SK-N-SH (cell line): ENCODE results near the gene TEX44. TPM values are rescaled to one million over a fixed set of nuclear protein-coding genes. Genes with fewer than 3 reads are reported as not detected.

Experiments used
- CTCF ChIA-PET: fragments of 300-600, 350-600 bp; formaldehyde crosslinking; extraction: SDS; loops from one replicate; lab custom pipeline; 2021; lab: Yijun Ruan, JAX
- POLR2A ChIA-PET: fragments of 350-600 bp; sonication (Branson Sonifier 250); formaldehyde crosslinking; extraction: SDS; loops from one replicate; lab custom pipeline; 2020; ENCODE audit warnings: antibody characterized with exemption, inconsistent platforms; lab: Yijun Ruan, JAX
- DNase-seq: peaks from one replicate; pipeline ENCODE4 v3.0.0; 2012
- H2AFZ ChIP-seq: fragments of 200-600 bp; sonication (generic); 2 replicates; pipeline ENCODE4 v1.8.1; 2016; ENCODE audit warnings: antibody characterized with exemption, mild to moderate bottlenecking, low read depth
- H3F3A ChIP-seq: fragments of 200-600 bp; sonication (generic); replicated peaks from 2 replicates; pipeline ENCODE3; 2016; ENCODE audit warnings: antibody characterized with exemption, mild to moderate bottlenecking; ENCODE audit not compliant: insufficient read depth
- H3K27ac ChIP-seq, 2 experiments: fragments of 200-500 bp in 1 of 2; fragments of 200-600 bp in 1 of 2; sonication (Bioruptor generic) in 1 of 2; sonication (generic), shearing (Covaris generic) in 1 of 2; 2 replicates each; pipeline versions ENCODE4 v1.5.1 to v1.6.1; 2014 to 2016; ENCODE audit warnings: low read depth in 2 of 2, inconsistent platforms in 1 of 2, low read length in 1 of 2, mild to moderate bottlenecking in 1 of 2, mixed read lengths in 1 of 2
- H3K27me3 ChIP-seq: fragments of 200-600 bp; sonication (generic), shearing (Covaris generic); 2 replicates; pipeline ENCODE4 v1.6.1; 2016; ENCODE audit warnings: mixed run types; ENCODE audit not compliant: insufficient read depth
- H3K36me3 ChIP-seq, 2 experiments: fragments of 200-500 bp in 1 of 2; fragments of 200-600 bp in 1 of 2; sonication (Bioruptor generic) in 1 of 2; sonication (generic) in 1 of 2; replicated peaks in 1 of 2; 2 replicates each; pipeline versions ENCODE3 to v1.5.1; 2014 to 2016; ENCODE audit warnings: low read length in 1 of 2, mild to moderate bottlenecking in 1 of 2; ENCODE audit not compliant: insufficient read depth in 2 of 2, control insufficient read depth in 1 of 2
- H3K4me1 ChIP-seq, 2 experiments: fragments of 200-500 bp in 1 of 2; fragments of 200-600 bp in 1 of 2; sonication (Bioruptor generic) in 1 of 2; sonication (generic), shearing (Covaris generic) in 1 of 2; 2 replicates each; pipeline versions ENCODE4 v1.5.1 to v1.6.1; 2014 to 2016; ENCODE audit warnings: low read depth in 1 of 2, low read length in 1 of 2, mixed run types in 1 of 2; ENCODE audit not compliant: insufficient read depth in 2 of 2, control insufficient read depth in 1 of 2
- H3K4me2 ChIP-seq: fragments of 200-600 bp; sonication (generic), shearing (Covaris generic); 2 replicates; pipeline ENCODE4 v1.6.1; 2017; ENCODE audit warnings: mixed run types
- H3K4me3 ChIP-seq, 2 experiments: fragments of 200-500 bp in 1 of 2; fragments of 200-600 bp in 1 of 2; sonication (Bioruptor generic) in 1 of 2; sonication (generic), shearing (Covaris generic) in 1 of 2; 2 replicates each; pipeline versions ENCODE4 v1.5.1 to v1.8.1; 2014 to 2016; ENCODE audit warnings: low read depth in 2 of 2, inconsistent platforms in 1 of 2, low read length in 1 of 2, mild to moderate bottlenecking in 1 of 2, mixed read lengths in 1 of 2, moderate library complexity in 1 of 2
- H3K79me2 ChIP-seq: fragments of 200-600 bp; sonication (generic); 2 replicates; pipeline ENCODE4 v1.8.1; 2017; ENCODE audit warnings: mild to moderate bottlenecking; ENCODE audit not compliant: insufficient read depth
- H3K9ac ChIP-seq: fragments of 200-600 bp; sonication (generic); 2 replicates; pipeline ENCODE4 v1.6.1; 2017; ENCODE audit warnings: mixed run types
- H3K9me2 ChIP-seq: fragments of 200-600 bp; sonication (generic); 2 replicates; pipeline ENCODE4 v1.6.1; 2017; ENCODE audit warnings: mixed run types
- H3K9me3 ChIP-seq: fragments of 200-600 bp; sonication (generic); 2 replicates; pipeline ENCODE4 v1.6.1; 2017; ENCODE audit warnings: mixed run types, mild to moderate bottlenecking, moderate library complexity
- H4K20me1 ChIP-seq: fragments of 200-600 bp; sonication (generic); 2 replicates; pipeline ENCODE4 v1.6.1; 2017; ENCODE audit warnings: mild to moderate bottlenecking, mixed run types; ENCODE audit not compliant: insufficient read depth
- CTCF ChIP-seq: fragments of 200-600 bp; sonication (generic); IDR thresholded peaks from 2 replicates; pipeline ENCODE4 v1.6.1; 2017; ENCODE audit warnings: antibody characterized with exemption, mild to moderate bottlenecking, moderate library complexity
- ELF1 ChIP-seq: IDR thresholded peaks from 2 replicates; pipeline ENCODE4 v1.4.0; 2012
- EP300 ChIP-seq, 2 experiments: IDR thresholded peaks; 2 replicates each; pipeline versions ENCODE4 v1.4.0 to v1.6.1; 2012; ENCODE audit warnings: borderline replicate concordance in 1 of 2, low read depth in 1 of 2, low read length in 1 of 2
- FOXM1 ChIP-seq: IDR thresholded peaks from 2 replicates; pipeline ENCODE4 v1.4.0; 2012; ENCODE audit warnings: low read depth, mild to moderate bottlenecking
- GABPA ChIP-seq: IDR thresholded peaks from 2 replicates; pipeline ENCODE4 v1.4.0; 2012; ENCODE audit warnings: low read depth, mild to moderate bottlenecking
- IRF3 ChIP-seq: fragments of 150-350 bp; IDR thresholded peaks from 2 replicates; pipeline ENCODE4 v1.6.1; 2016; ENCODE audit warnings: mild to moderate bottlenecking, low read depth, low read length
- MAX ChIP-seq: IDR thresholded peaks from 2 replicates; pipeline ENCODE4 v1.4.0; 2012; ENCODE audit warnings: low read depth
- MEF2A ChIP-seq: IDR thresholded peaks from 2 replicates; pipeline ENCODE4 v1.4.0; 2012; ENCODE audit warnings: low read depth, borderline replicate concordance
- NRF1 ChIP-seq: IDR thresholded peaks from 2 replicates; pipeline ENCODE4 v1.6.1; 2012; ENCODE audit warnings: low read depth, mild to moderate bottlenecking, low read length
- RAD21 ChIP-seq: IDR thresholded peaks from 2 replicates; pipeline ENCODE4 v1.6.1; 2012; ENCODE audit warnings: mild to moderate bottlenecking, low read length
- RCOR1 ChIP-seq: fragments of 150-350 bp; IDR thresholded peaks from 2 replicates; pipeline ENCODE4 v1.6.1; 2017; ENCODE audit warnings: antibody characterized with exemption, low read length
- RXRA ChIP-seq: IDR thresholded peaks from 2 replicates; pipeline ENCODE4 v1.4.0; 2012; ENCODE audit warnings: low read depth, mild to moderate bottlenecking, borderline replicate concordance
- SIN3A ChIP-seq: IDR thresholded peaks from 2 replicates; pipeline ENCODE4 v1.6.1; 2012; ENCODE audit warnings: low read depth, mild to moderate bottlenecking, low read length, moderate library complexity, borderline replicate concordance
- SMC3 ChIP-seq: IDR thresholded peaks from 2 replicates; pipeline ENCODE4 v1.6.1; 2012; ENCODE audit warnings: low read depth, low read length, improper control_type of control experiment
- TCF12 ChIP-seq: IDR thresholded peaks from 2 replicates; pipeline ENCODE4 v1.4.0; 2012
- TEAD4 ChIP-seq: IDR thresholded peaks from 2 replicates; pipeline ENCODE4 v1.4.0; 2012; ENCODE audit warnings: mild to moderate bottlenecking, borderline replicate concordance; ENCODE audit not compliant: insufficient read depth
- WGBS: methylation state at CpG from one replicate; pipeline ENCODE4 v1.1.6; 2017; ENCODE audit warnings: low lambda C conversion rate; 5-methylcytosine and 5-hydroxymethylcytosine counted together
- polyA plus RNA-seq, 3 experiments: library from polyadenylated mRNA; depleted of rRNA; stranded (reverse); fragments of >200 nt; gene quantifications; 2 replicates each; pipeline ENCODE4 v1.2.3, GENCODE V29; 2012
- TF ChIP-seq, protein P1 (sequence below): IDR thresholded peaks from 2 replicates; pipeline ENCODE4 v1.4.0; 2012; ENCODE audit warnings: low read depth, borderline replicate concordance
- TF ChIP-seq, protein P2 (sequence below): IDR thresholded peaks from 2 replicates; pipeline ENCODE4 v1.6.1; 2012; ENCODE audit warnings: mild to moderate bottlenecking, low read depth, low read length, moderate library complexity

TEX44 gene
- polyA plus RNA-seq, 1 of the 3 experiments (the other 2 are of a cell fraction) = not detected

DNA sequence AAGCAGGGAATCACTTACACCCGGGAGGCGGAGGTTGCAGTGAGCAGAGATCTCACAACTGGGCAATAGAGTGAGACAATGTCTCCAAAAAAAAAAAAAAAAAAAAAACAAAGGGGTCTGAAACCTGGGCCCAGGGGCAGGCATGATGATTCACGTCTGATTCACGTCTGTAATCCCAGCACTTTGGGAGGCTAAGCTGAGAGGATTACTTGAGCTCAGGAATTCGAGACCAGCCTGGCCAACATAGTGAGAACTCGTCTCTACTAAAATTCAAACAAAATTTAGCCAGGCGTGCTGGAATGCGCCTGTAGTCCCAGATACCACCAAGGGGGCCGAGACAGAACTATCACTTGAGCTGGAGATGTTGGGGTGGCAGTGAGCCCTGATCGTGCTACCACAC is 30.3 kb downstream of the TEX44 start:
- no peaks in the 10 kb centered on the region for H3K27me3 ChIP-seq
- TF ChIP-seq NRF1 (no peak), CTCF (no peak), GABPA (no peak), SMC3 (no peak), MEF2A (no peak), FOXM1 (no peak), RCOR1 (no peak), IRF3 (no peak), TEAD4 (no peak), ELF1 (no peak), EP300 (IDR thresholded peaks at IDR 0.05; ENCODE audit: borderline replicate concordance in 1 of 2, low read depth in 1 of 2, low read length in 1 of 2) (no peak), TCF12 (no peak), MAX (no peak), RXRA (no peak), SIN3A (no peak), RAD21 (no peak)
- TF ChIP-seq, protein P1, sequence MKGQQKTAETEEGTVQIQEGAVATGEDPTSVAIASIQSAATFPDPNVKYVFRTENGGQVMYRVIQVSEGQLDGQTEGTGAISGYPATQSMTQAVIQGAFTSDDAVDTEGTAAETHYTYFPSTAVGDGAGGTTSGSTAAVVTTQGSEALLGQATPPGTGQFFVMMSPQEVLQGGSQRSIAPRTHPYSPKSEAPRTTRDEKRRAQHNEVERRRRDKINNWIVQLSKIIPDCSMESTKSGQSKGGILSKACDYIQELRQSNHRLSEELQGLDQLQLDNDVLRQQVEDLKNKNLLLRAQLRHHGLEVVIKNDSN = no peak
- TF ChIP-seq, protein P2, sequence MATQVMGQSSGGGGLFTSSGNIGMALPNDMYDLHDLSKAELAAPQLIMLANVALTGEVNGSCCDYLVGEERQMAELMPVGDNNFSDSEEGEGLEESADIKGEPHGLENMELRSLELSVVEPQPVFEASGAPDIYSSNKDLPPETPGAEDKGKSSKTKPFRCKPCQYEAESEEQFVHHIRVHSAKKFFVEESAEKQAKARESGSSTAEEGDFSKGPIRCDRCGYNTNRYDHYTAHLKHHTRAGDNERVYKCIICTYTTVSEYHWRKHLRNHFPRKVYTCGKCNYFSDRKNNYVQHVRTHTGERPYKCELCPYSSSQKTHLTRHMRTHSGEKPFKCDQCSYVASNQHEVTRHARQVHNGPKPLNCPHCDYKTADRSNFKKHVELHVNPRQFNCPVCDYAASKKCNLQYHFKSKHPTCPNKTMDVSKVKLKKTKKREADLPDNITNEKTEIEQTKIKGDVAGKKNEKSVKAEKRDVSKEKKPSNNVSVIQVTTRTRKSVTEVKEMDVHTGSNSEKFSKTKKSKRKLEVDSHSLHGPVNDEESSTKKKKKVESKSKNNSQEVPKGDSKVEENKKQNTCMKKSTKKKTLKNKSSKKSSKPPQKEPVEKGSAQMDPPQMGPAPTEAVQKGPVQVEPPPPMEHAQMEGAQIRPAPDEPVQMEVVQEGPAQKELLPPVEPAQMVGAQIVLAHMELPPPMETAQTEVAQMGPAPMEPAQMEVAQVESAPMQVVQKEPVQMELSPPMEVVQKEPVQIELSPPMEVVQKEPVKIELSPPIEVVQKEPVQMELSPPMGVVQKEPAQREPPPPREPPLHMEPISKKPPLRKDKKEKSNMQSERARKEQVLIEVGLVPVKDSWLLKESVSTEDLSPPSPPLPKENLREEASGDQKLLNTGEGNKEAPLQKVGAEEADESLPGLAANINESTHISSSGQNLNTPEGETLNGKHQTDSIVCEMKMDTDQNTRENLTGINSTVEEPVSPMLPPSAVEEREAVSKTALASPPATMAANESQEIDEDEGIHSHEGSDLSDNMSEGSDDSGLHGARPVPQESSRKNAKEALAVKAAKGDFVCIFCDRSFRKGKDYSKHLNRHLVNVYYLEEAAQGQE = no peak
- H2AFZ ChIP-seq = no peak overlapping the region
- CTCF ChIA-PET = interaction anchor here (0.9 to 1.2 kb wide), 5 partner anchors 9 to 64 kb away, joined by 3 to 4 read pairs (median 3); no protein-coding TSS in a partner anchor
- WGBS = 80% methylated on average over 8 of the region's 10 CpGs
- no peak overlapping the region for H3K27ac ChIP-seq
- H3K9me2 ChIP-seq = no peaks in the 10 kb centered on the region
- no peaks in the 10 kb centered on the region for H3K79me2 ChIP-seq
- H3K4me3 ChIP-seq = no peak overlapping the region
- H3F3A ChIP-seq = no peaks in the 10 kb centered on the region
- H3K4me1 ChIP-seq = no peaks in the 10 kb centered on the region
- H3K9me3 ChIP-seq = no peaks in the 10 kb centered on the region
- no peak overlapping the region for H3K4me2 ChIP-seq
- no peaks in the 10 kb centered on the region for H4K20me1 ChIP-seq
- no peak for DNase-seq
- POLR2A ChIA-PET = interaction anchor here (1.2 kb wide), 1 partner anchor 9 kb away, joined by 3 read pairs; no protein-coding TSS in a partner anchor
- H3K36me3 ChIP-seq = no peaks in the 10 kb centered on the region
- no peak overlapping the region for H3K9ac ChIP-seq
